GM13976 (cell line): ENCODE data around the gene SP4.

ENCODE experiments used
- DNase-seq: peaks from one replicate; pipeline ENCODE4 v3.0.0; 2012; ENCODE audit warnings: low spot score
- CTCF ChIP-seq: IDR thresholded peaks from 2 replicates; pipeline ENCODE4 v1.5.1; 2012; ENCODE audit warnings: borderline replicate concordance, mild to moderate bottlenecking; ENCODE audit not compliant: insufficient read depth; ENCODE audit errors: extremely low read depth, missing control alignments, control extremely low read depth
- in situ Hi-C: fragments of 300-500 bp; cut with MboI; formaldehyde crosslinking; loops from one replicate; pipeline ENCODE4 v1.12.0; 2022; ENCODE audit warnings: low sequenced_read_pairs, mixed read lengths, inconsistent platforms; ENCODE audit not compliant: unreplicated experiment

Gene SP4

GRCh38 chr7:21454906-21455305 is 27.0 kb downstream of the SP4 start:
- no peak for DNase-seq
- no peak for TF ChIP-seq CTCF
- in situ Hi-C loops, result no loop called here

- in situ Hi-C loops, result no loop called here
- no peak for TF ChIP-seq CTCF
Observed at GRCh38 chr7:21461282-21461681, 33.4 kb downstream of the SP4 start.

GRCh38 chr7:21462081-21462480 is 34.2 kb downstream of the SP4 start:
- in situ Hi-C loops, result no loop called here
- TF ChIP-seq CTCF, result no peak
- DNase-seq, result no peak

More at GRCh38 chr7:21461282-21461681, 33.4 kb downstream of the SP4 start:
- DNase-seq, result no peak

- no peak for TF ChIP-seq CTCF
Observed at GRCh38 chr7:21463524-21463923, 35.6 kb downstream of the SP4 start.

GRCh38 chr7:21468969-21469368 is 41.1 kb downstream of the SP4 start:
- DNase-seq, result no peak
- in situ Hi-C loops, result no loop called here
- no peak for TF ChIP-seq CTCF

More at GRCh38 chr7:21463524-21463923, 35.6 kb downstream of the SP4 start:
- no peak for DNase-seq
- in situ Hi-C loops, result no loop called here

- no peak for DNase-seq
- in situ Hi-C loops, result no loop called here
- TF ChIP-seq CTCF, result no peak
Observed at GRCh38 chr7:21469894-21470293, 42.0 kb downstream of the SP4 start.

GRCh38 chr7:21472029-21472428 is 44.1 kb downstream of the SP4 start:
- in situ Hi-C loops, result no loop called here
- no peak for DNase-seq

More at GRCh38 chr7:21472029-21472428, 44.1 kb downstream of the SP4 start:
- no peak for TF ChIP-seq CTCF
